MM.1S (cell line): ENCODE data around the gene SEPTIN1.
"Not testable (repeated sequence)": the region's sequence is repeated elsewhere in the genome, so short reads cannot be mapped to it uniquely, and the experiment has no call there.

Source experiments
- DNase-seq: peaks from one replicate; pipeline ENCODE4 v3.0.0-alpha.2; 2015
- H2AFZ ChIP-seq: fragments of 300-600 bp; sonication (generic); 2 replicates; pipeline ENCODE4 v1.6.0; 2016; ENCODE audit warnings: antibody characterized with exemption, low read length
- H3F3A ChIP-seq: fragments of 300-600 bp; sonication (generic); 2 replicates; pipeline ENCODE4 v1.6.1; 2016; ENCODE audit warnings: mild to moderate bottlenecking, antibody characterized with exemption, low read length, moderate library complexity, mixed read lengths; ENCODE audit not compliant: insufficient read depth
- H3K27ac ChIP-seq: fragments of 300-600 bp; sonication (generic); 2 replicates; pipeline ENCODE4 v1.5.1; 2016; ENCODE audit warnings: mild to moderate bottlenecking, low read length
- H3K27me3 ChIP-seq: fragments of 300-600 bp; sonication (generic); replicated peaks from 2 replicates; pipeline ENCODE4 v1.6.0; 2016; ENCODE audit warnings: low read length; ENCODE audit not compliant: insufficient read depth
- H3K36me3 ChIP-seq: fragments of 300-600 bp; sonication (generic); replicated peaks from 2 replicates; pipeline ENCODE4 v1.6.1; 2016; ENCODE audit warnings: mild to moderate bottlenecking, low read length, mixed read lengths; ENCODE audit not compliant: insufficient read depth
- H3K4me1 ChIP-seq: fragments of 300-600 bp; sonication (generic); 2 replicates; pipeline ENCODE4 v1.6.1; 2016; ENCODE audit warnings: low read length, mixed read lengths
- H3K4me2 ChIP-seq: fragments of 300-600 bp; sonication (generic); 2 replicates; pipeline ENCODE4 v1.6.0; 2016; ENCODE audit warnings: low read depth, low read length
- H3K4me3 ChIP-seq: fragments of 300-600 bp; sonication (generic); 2 replicates; pipeline ENCODE4 v1.5.1; 2016; ENCODE audit warnings: low read length, mixed read lengths
- H3K79me2 ChIP-seq: fragments of 300-600 bp; sonication (generic); 2 replicates; pipeline ENCODE4 v1.6.1; 2016; ENCODE audit warnings: mixed run types, low read length, mixed read lengths
- H3K9ac ChIP-seq: fragments of 300-600 bp; sonication (generic); 2 replicates; pipeline ENCODE4 v1.6.1; 2016; ENCODE audit warnings: low read length, mixed read lengths
- H3K9me2 ChIP-seq: fragments of 300-600 bp; sonication (generic); replicated peaks from 2 replicates; pipeline ENCODE4 v1.6.1; 2016; ENCODE audit warnings: mild to moderate bottlenecking, low read length, mixed read lengths; ENCODE audit not compliant: insufficient read depth
- H3K9me3 ChIP-seq: fragments of 300-600 bp; sonication (generic); replicated peaks from 2 replicates; pipeline ENCODE4 v1.6.1; 2016; ENCODE audit warnings: mild to moderate bottlenecking, low read length, mixed read lengths; ENCODE audit not compliant: insufficient read depth
- H4K20me1 ChIP-seq: fragments of 300-600 bp; sonication (generic); 2 replicates; pipeline ENCODE4 v1.6.1; 2016; ENCODE audit warnings: mild to moderate bottlenecking, low read length, moderate library complexity, mixed read lengths; ENCODE audit not compliant: insufficient read depth
- EZH2 ChIP-seq: fragments of 300-600 bp; sonication (generic); optimal IDR thresholded peaks from 2 replicates; pipeline ENCODE3; 2017; ENCODE audit warnings: low read depth, mild to moderate bottlenecking, antibody characterized with exemption, low read length, mixed read lengths
- EZH2phosphoT487 ChIP-seq: fragments of 300-600 bp; sonication (generic); IDR thresholded peaks from 2 replicates; pipeline ENCODE4 v1.6.1; 2018; ENCODE audit warnings: antibody characterized with exemption, low read length
- TF ChIP-seq, protein P1 (sequence below): fragments of 300-600 bp; sonication (generic); IDR thresholded peaks from 2 replicates; pipeline ENCODE4 v1.5.1; 2016; ENCODE audit warnings: antibody characterized with exemption, low read length, mixed read lengths

SEPTIN1 gene

GRCh38 chr16:30398661-30399434, 16.5 kb upstream of the SEPTIN1 start:
- no peak overlapping the region for H3K4me3 ChIP-seq
- no peak overlapping the region for H2AFZ ChIP-seq
- no peaks in the 10 kb centered on the region for H3K9me2 ChIP-seq
- 0 out of 2 replicates have a peak, but pooled peaks cover 2% of the 10 kb centered on the region for H3K36me3 ChIP-seq
- DNase-seq: no peak
- H4K20me1 ChIP-seq: no peaks in the 10 kb centered on the region
- 0 out of 2 replicates have a peak, but pooled peaks cover 4% of the 10 kb centered on the region for H3K4me1 ChIP-seq
- H3F3A ChIP-seq: peaks cover 29% of the 10 kb centered on the region
- H3K79me2 ChIP-seq: peaks cover 25% of the 10 kb centered on the region
- H3K9ac ChIP-seq: no peak overlapping the region
- TF ChIP-seq, protein P1, sequence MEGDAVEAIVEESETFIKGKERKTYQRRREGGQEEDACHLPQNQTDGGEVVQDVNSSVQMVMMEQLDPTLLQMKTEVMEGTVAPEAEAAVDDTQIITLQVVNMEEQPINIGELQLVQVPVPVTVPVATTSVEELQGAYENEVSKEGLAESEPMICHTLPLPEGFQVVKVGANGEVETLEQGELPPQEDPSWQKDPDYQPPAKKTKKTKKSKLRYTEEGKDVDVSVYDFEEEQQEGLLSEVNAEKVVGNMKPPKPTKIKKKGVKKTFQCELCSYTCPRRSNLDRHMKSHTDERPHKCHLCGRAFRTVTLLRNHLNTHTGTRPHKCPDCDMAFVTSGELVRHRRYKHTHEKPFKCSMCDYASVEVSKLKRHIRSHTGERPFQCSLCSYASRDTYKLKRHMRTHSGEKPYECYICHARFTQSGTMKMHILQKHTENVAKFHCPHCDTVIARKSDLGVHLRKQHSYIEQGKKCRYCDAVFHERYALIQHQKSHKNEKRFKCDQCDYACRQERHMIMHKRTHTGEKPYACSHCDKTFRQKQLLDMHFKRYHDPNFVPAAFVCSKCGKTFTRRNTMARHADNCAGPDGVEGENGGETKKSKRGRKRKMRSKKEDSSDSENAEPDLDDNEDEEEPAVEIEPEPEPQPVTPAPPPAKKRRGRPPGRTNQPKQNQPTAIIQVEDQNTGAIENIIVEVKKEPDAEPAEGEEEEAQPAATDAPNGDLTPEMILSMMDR: no peak
- TF ChIP-seq EZH2 (no peak), EZH2phosphoT487 (no peak)
- no peaks in the 10 kb centered on the region for H3K9me3 ChIP-seq
- H3K27ac ChIP-seq: no peak overlapping the region
- no peak overlapping the region for H3K4me2 ChIP-seq
- H3K27me3 ChIP-seq: no peaks in the 10 kb centered on the region

DNA sequence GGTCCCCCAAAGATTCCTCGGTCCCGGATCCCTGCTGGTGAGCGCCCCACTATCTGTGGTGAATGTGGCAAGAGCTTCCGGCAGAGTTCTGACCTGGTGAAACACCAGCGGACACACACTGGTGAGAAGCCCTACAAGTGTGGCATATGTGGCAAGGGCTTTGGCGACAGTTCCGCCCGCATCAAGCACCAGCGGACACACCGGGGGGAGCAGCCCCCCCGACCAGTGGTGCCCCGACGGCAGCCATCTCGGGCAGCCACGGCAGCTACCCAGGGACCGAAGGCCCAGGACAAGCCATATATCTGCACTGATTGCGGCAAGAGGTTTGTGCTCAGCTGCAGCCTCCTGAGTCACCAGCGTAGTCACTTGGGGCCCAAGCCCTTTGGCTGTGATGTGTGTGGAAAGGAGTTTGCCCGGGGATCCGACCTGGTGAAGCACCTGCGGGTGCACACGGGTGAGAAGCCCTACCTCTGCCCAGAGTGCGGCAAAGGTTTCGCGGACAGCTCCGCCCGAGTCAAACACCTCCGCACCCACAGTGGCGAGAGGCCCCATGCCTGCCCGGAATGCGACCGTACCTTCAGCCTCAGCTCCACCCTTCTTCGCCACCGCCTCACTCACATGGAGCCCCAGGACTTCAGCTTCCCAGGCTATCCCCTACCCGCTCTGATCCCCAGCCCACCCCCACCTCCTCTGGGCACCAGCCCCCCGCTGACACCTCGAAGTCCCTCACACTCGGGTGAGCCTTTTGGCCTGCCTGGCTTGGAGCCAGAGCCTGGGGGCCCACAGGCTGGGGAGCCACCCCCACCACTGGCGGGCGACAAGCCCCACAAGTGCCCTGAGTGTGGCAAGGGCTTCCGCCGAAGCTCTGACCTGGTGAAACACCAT, 15.7 kb upstream of the SEPTIN1 start:
- Histone ChIP-seq H4K20me1 (no peaks in the 10 kb centered on the region), H3K36me3 (0 out of 2 replicates have a peak, but pooled peaks cover 2% of the 10 kb centered on the region), H3K27ac (no peak overlapping the region), H2AFZ (no peak overlapping the region), H3K79me2 (peaks cover 25% of the 10 kb centered on the region), H3K4me1 (0 out of 2 replicates have a peak, but pooled peaks cover 4% of the 10 kb centered on the region), H3K27me3 (no peaks in the 10 kb centered on the region), H3K4me3 (no peak overlapping the region), H3F3A (peaks cover 29% of the 10 kb centered on the region), H3K4me2 (no peak overlapping the region), H3K9ac (no peak overlapping the region), H3K9me3 (no peaks in the 10 kb centered on the region), H3K9me2 (no peaks in the 10 kb centered on the region)
- DNase-seq: no peak
- no peak for TF ChIP-seq EZH2
- no peak for TF ChIP-seq EZH2phosphoT487
- TF ChIP-seq, protein P1: no peak

DNA sequence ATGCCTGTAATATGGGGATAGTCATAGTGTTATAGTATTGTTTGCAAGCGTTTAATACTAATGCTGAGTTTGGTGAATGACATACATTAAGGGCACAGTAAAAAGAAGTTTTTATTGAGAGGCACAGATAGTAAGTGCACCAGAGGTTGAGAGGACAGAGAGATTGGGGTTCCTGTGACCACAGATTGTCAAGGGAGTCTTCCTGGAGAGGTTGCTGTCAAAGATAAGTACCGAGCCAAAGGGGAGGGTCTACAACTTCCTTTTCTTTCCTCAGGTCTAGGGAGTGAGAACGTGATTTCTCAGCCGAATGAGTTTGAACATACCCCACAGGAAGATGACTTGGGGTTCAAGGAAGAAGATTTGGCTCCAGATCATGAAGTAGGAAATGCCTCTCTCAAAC, 14.7 kb upstream of the SEPTIN1 start:
- DNase-seq: no peak

DNA sequence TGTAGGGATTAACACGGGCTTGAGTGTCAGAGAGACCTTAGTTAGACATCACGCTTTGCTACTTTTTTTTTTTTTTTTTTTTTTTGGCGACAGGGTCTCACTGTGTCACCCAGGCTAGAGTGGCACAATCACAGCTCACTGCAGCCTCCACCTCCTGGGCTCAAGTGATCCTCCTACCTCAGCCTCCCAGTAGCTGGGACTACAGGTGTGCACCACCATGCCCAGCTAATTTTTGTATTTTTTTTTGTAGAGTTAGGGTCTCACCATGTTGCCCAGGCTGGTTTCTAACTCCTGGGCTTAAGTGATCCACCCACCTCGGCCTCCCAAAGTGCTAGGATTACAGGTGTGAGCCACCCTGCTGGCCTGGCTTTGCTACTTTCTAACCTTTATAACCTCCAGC, 14.3 kb upstream of the SEPTIN1 start:
- peaks cover 29% of the 10 kb centered on the region for H3F3A ChIP-seq
- not testable (repeated sequence) for H3K9me3 ChIP-seq, DNase-seq, H3K36me3 ChIP-seq, H3K9ac ChIP-seq, H4K20me1 ChIP-seq, H3K27me3 ChIP-seq, H2AFZ ChIP-seq, H3K27ac ChIP-seq, H3K9me2 ChIP-seq, H3K4me1 ChIP-seq
- peaks cover 25% of the 10 kb centered on the region for H3K79me2 ChIP-seq
- peak overlapping the region; percentile 87 for H3K4me2 ChIP-seq
- peak overlapping the region; percentile 97 for H3K4me3 ChIP-seq

More for the DNA sequence above, 14.7 kb upstream of the SEPTIN1 start:
- Histone ChIP-seq H3F3A (peaks cover 29% of the 10 kb centered on the region), H3K36me3 (0 out of 2 replicates have a peak, but pooled peaks cover 2% of the 10 kb centered on the region), H3K9me3 (no peaks in the 10 kb centered on the region), H2AFZ (no peak overlapping the region), H3K4me3 (no peak overlapping the region), H4K20me1 (no peaks in the 10 kb centered on the region), H3K79me2 (peaks cover 25% of the 10 kb centered on the region), H3K9ac (no peak overlapping the region), H3K9me2 (no peaks in the 10 kb centered on the region), H3K27me3 (no peaks in the 10 kb centered on the region), H3K27ac (no peak overlapping the region), H3K4me2 (no peak overlapping the region; the same call in 1 of the 2 replicates), H3K4me1 (0 out of 2 replicates have a peak, but pooled peaks cover 4% of the 10 kb centered on the region)
- TF ChIP-seq EZH2 (no peak), EZH2phosphoT487 (no peak)
- TF ChIP-seq, protein P1: no peak
